HCT116 (cell line): Measurements from ENCODE around the gene SAMD4A.

Source experiments
- CTCF ChIP-seq, 3 experiments: fragments of 200-600 bp in 1 of 3; sonication (generic) in 1 of 3; IDR thresholded peaks in 2 of 3; conservative IDR thresholded peaks in 1 of 3; 2 replicates each; pipeline ENCODE4 v1.5.1; 2012 to 2017; ENCODE audit warnings: low read depth in 2 of 3, low read length in 2 of 3, antibody characterized with exemption in 1 of 3, borderline replicate concordance in 1 of 3, control low read depth in 1 of 3, mild to moderate bottlenecking in 1 of 3, mixed read lengths in 1 of 3, mixed run types in 1 of 3, moderate library complexity in 1 of 3; ENCODE audit not compliant: insufficient read depth in 1 of 3
- POLR2A ChIP-seq: IDR thresholded peaks from 2 replicates; pipeline ENCODE4 v1.7.0; 2011; ENCODE audit warnings: borderline replicate concordance; ENCODE audit not compliant: insufficient read depth, insufficient read length; ENCODE audit errors: extremely low read depth
- SP1 ChIP-seq: IDR thresholded peaks from 2 replicates; pipeline ENCODE4 v1.6.1; 2012; ENCODE audit warnings: low read depth

GRCh38 chr14:54680651-54681050 lies 113.7 kb downstream of the SAMD4A start:
- TF ChIP-seq POLR2A (no peak), CTCF (IDR thresholded peaks at IDR 0.05 in 2 of 3, conservative IDR thresholded peaks at IDR 0.05 in 1 of 3; ENCODE audit: borderline replicate concordance in 1 of 3, insufficient read depth in 1 of 3, low read depth in 2 of 3, low read length in 2 of 3) (no peak), SP1 (no peak)
